ENCODE data around the gene SHANK1.

DNA sequence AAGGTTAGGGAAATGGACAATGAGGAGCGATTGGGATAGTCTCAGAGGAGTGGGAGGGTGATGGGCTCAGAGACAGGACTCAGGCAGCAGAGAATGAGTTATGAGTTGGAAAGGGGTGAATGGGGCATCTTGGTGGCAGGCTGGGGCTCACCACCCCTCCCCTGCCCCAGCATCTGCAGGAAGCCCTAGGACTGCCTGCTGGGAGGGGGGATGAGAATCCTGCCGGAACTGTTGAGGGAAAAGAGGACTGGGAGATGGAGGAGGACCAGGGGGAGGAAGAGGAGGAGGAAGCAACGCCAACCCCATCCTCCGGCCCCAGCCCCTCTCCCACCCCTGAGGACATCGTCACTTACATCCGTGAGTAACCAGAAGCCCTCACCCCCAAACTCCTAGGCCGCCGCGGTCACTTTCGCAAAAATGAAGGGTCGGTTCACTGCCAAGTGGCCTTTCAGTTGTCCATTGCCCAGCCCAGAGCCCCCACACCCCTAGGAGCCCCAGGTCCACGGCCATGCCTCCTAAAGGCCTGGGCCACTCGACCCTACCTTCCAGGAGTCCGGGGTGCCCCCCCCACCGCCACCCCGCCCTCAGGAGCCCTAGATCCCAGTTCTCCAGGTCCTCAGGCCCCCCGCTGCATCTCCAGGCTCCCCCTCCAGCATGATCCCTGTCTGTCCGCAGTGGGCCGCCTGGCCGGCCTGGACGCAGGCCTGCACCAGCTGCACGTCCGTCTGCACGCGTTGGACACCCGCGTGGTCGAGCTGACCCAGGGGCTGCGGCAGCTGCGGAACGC, 4.3 kb upstream of the SHANK1 start:
- no peak for TF ChIP-seq EZH2phosphoT487 (IDR thresholded peaks at IDR 0.05; ENCODE audit: insufficient read depth, low read depth)
- TF ChIP-seq EZH2 (IDR thresholded peaks at IDR 0.05; ENCODE audit: insufficient read depth, poor library complexity, severe bottlenecking) = no peak
